MCF 10A (cell line): ENCODE results near the gene ADGRF1. TPM values are rescaled to one million over a fixed set of nuclear protein-coding genes. Genes with fewer than 3 reads are reported as not detected.

Experiments used
- BruUV-seq: library from RNA; stranded (reverse); fragments of 400-500 nt; replicated peaks from 2 replicates; lab custom pipeline; 2021; lab: Mats Ljungman, UMichigan
- CTCF ChIA-PET: fragments of 300-600 bp; sonication (Branson Sonifier 250); formaldehyde crosslinking; extraction: SDS; loops from one replicate; lab custom pipeline; 2021; ENCODE audit warnings: antibody characterized with exemption, inconsistent platforms; lab: Yijun Ruan, JAX
- POLR2A ChIA-PET: fragments of 300-600, 350-650 bp; sonication (Branson Sonifier 250); formaldehyde crosslinking; extraction: SDS; loops from one replicate; lab custom pipeline; 2020; ENCODE audit warnings: antibody characterized with exemption, inconsistent platforms; lab: Yijun Ruan, JAX
- DNase-seq: peaks from one replicate; pipeline ENCODE4 v3.0.0-alpha.2; 2018; ENCODE audit not compliant: unreplicated experiment
- H3K27ac Mint-ChIP-seq: one replicate; pipeline ENCODE4 v1.8.0; 2022; ENCODE audit warnings: mild to moderate bottlenecking, low read depth, mixed read lengths; ENCODE audit not compliant: unreplicated experiment
- H3K27me3 Mint-ChIP-seq: one replicate; pipeline ENCODE4 v1.8.0; 2022; ENCODE audit warnings: mixed read lengths; ENCODE audit not compliant: insufficient read depth, unreplicated experiment
- H3K36me3 Mint-ChIP-seq: one replicate; pipeline ENCODE4 v1.8.0; 2022; ENCODE audit warnings: mild to moderate bottlenecking, moderate library complexity, mixed read lengths; ENCODE audit not compliant: insufficient read depth, unreplicated experiment
- H3K4me1 Mint-ChIP-seq: one replicate; pipeline ENCODE4 v1.8.0; 2022; ENCODE audit warnings: mixed read lengths; ENCODE audit not compliant: insufficient read depth, unreplicated experiment
- H3K4me3 Mint-ChIP-seq: one replicate; pipeline ENCODE4 v1.8.0; 2022; ENCODE audit warnings: mild to moderate bottlenecking, moderate library complexity, mixed read lengths; ENCODE audit not compliant: unreplicated experiment
- H3K9me3 Mint-ChIP-seq: one replicate; pipeline ENCODE4 v1.8.0; 2022; ENCODE audit warnings: mixed read lengths; ENCODE audit not compliant: unreplicated experiment
- intact Hi-C: fragments of 100-400 bp; cut with micrococcal nuclease; formaldehyde crosslinking; loops from 2 replicates; pipeline ENCODE4 v1.14.1; 2022
- total RNA-seq: library from RNA; stranded (reverse); gene quantifications from 2 replicates; pipeline ENCODE4 v1.2.3, GENCODE V29; 2022
- TF ChIP-seq, protein P1 (sequence below): fragments of 200-600 bp; IDR thresholded peaks from one replicate; pipeline ENCODE4 v1.8.0; 2022; ENCODE audit warnings: antibody characterized with exemption, mild to moderate bottlenecking; ENCODE audit not compliant: unreplicated experiment

The ADGRF1 gene
- total RNA-seq, 1 experiment from 2014 or later: 3.5 TPM

DNA sequence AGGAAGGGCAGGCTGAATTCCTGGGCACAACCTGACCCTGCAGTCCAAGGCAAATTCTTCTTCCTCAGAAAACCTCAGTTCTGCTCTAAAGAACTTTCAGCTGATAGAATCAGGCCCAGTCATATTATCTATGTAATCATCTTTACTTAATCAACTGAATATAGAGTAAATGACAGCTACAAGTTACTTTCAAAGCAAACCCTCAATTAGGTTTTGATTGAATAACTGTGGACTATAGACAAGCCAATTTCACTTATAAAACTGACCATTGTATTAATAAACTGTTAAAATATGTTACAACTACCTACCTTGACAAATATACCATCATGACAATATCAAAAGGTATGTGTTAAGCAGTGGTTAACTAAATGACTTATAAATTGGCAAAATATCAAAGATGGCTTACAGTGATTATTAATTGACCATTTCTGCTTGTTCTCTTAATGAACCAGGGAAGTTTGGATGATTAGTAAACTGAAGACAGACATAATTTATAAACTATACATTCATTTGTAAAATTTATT, 74.2 kb downstream of the ADGRF1 start:
- Mint-ChIP-seq H3K36me3 (no peaks in the 10 kb centered on the region), H3K4me1 (peaks cover 15% of the 10 kb centered on the region), H3K27me3 (no peaks in the 10 kb centered on the region), H3K4me3 (no peak overlapping the region), H3K27ac (no peak overlapping the region), H3K9me3 (no peaks in the 10 kb centered on the region)
- DNase-seq: no peak
- POLR2A ChIA-PET: interaction anchor here (1.2 kb wide), 1 partner anchor 42 kb away, joined by 3 read pairs; no protein-coding TSS in a partner anchor
- CTCF ChIA-PET: no interaction called here
- no TSS peak for BruUV-seq
- intact Hi-C loops: no loop called here
- TF ChIP-seq, protein P1, sequence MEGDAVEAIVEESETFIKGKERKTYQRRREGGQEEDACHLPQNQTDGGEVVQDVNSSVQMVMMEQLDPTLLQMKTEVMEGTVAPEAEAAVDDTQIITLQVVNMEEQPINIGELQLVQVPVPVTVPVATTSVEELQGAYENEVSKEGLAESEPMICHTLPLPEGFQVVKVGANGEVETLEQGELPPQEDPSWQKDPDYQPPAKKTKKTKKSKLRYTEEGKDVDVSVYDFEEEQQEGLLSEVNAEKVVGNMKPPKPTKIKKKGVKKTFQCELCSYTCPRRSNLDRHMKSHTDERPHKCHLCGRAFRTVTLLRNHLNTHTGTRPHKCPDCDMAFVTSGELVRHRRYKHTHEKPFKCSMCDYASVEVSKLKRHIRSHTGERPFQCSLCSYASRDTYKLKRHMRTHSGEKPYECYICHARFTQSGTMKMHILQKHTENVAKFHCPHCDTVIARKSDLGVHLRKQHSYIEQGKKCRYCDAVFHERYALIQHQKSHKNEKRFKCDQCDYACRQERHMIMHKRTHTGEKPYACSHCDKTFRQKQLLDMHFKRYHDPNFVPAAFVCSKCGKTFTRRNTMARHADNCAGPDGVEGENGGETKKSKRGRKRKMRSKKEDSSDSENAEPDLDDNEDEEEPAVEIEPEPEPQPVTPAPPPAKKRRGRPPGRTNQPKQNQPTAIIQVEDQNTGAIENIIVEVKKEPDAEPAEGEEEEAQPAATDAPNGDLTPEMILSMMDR: no peak

DNA sequence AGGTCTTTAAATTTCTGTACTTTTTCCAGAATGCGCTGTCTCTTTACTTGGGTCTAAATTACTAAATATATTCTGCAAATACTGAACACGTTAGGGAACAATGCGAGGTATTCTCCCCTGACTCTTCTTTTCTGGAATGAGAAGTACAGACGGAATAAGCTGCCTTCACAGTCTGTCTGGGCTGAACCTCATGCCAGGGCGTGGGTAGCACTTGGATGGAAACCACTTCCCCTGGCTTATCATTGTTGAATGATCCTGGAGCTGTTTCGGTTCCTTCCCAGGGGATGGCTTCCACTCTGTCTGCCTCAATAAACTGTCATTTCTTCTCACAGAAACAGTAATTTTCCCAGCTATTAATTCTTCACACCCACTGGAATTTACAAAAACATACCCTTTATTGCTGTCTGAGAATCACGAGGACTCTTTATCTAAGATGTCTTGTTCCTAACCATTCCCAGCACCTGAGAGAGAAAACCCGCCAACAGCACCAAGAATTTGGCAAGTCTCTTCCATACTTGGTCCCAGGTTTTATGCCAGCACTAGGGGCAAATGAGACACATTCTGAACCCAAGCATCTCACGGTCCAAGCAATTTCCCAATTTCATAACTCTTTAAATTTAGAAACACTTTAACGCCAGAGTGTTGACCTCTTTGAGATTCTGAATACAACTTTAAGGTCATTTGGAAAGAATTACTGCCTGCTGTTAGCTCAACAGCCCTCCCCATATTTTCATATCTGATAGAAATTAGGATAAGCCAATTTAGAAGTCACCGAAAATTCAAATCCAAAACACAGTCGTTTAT, 77.2 kb downstream of the ADGRF1 start:
- no TSS peak for BruUV-seq
- Mint-ChIP-seq H3K27ac (no peak overlapping the region), H3K27me3 (no peaks in the 10 kb centered on the region), H3K36me3 (no peaks in the 10 kb centered on the region), H3K4me1 (peaks cover 6% of the 10 kb centered on the region), H3K4me3 (no peak overlapping the region), H3K9me3 (no peaks in the 10 kb centered on the region)
- intact Hi-C loops: no loop called here
- ChIA-PET POLR2A (interaction anchor here (1.3 kb wide), 1 partner anchor 39 kb away, joined by 3 read pairs; no protein-coding TSS in a partner anchor), CTCF (interaction anchor here (1.3 kb wide), 1 partner anchor 26 kb away, joined by 4 read pairs; no protein-coding TSS in a partner anchor)
- TF ChIP-seq, protein P1: no peak
- no peak for DNase-seq

DNA sequence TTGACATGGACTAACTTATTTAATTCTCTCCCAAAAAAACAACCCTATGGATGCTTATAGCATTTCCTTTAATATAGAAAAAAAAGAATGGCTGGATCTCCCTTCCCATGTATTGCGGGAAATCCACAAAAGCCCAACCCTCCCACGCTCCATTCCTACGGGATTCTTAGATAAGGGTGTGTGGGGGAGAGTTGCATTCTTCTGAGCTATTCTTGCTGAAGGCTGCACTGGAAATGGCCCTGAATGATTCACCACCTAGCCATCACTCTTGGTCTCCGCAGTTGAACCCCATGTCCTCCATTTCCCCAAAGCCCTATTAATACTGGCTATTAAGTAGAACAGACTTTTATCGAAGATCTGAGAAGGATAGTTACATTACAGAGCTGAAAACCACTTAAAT, 78.5 kb downstream of the ADGRF1 start:
- Mint-ChIP-seq H3K9me3 (no peaks in the 10 kb centered on the region), H3K4me3 (no peak overlapping the region), H3K27ac (no peak overlapping the region), H3K36me3 (no peaks in the 10 kb centered on the region), H3K4me1 (no peaks in the 10 kb centered on the region), H3K27me3 (no peaks in the 10 kb centered on the region)
- no TSS peak for BruUV-seq
- CTCF ChIA-PET: interaction anchor here (0.6 to 1.3 kb wide), 2 partner anchors 27 to 545 kb away, joined by 3 to 4 read pairs; no protein-coding TSS in a partner anchor
- intact Hi-C loops: no loop called here
- POLR2A ChIA-PET: no interaction called here
- TF ChIP-seq, protein P1: no peak
- DNase-seq: no peak

DNA sequence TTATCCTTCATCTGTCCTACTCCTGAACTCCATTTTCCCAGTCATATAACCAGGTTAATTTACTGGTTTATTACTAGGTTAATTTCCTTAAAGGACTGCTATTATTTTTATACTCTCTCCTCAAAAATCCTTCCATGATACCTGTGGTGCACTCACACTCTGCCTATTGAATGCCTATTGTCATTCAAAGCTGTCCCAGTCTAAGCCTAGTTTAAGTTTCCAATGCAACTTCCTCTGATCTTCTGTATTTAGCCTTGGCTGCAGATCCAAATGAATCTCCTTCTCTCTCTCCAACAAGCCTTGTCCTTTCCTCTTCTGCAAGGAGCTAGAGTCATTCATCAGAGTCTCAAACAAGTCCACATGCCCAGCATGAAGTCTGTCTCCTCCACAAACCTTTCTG, 79.1 kb downstream of the ADGRF1 start:
- Mint-ChIP-seq H3K9me3 (no peaks in the 10 kb centered on the region), H3K27me3 (no peaks in the 10 kb centered on the region), H3K4me1 (no peaks in the 10 kb centered on the region), H3K4me3 (no peak overlapping the region), H3K36me3 (no peaks in the 10 kb centered on the region), H3K27ac (no peak overlapping the region)
- TF ChIP-seq, protein P1: no peak
- CTCF ChIA-PET: no interaction called here
- intact Hi-C loops: no loop called here
- POLR2A ChIA-PET: no interaction called here
- no peak for DNase-seq
- no TSS peak for BruUV-seq
